WTC11 (cell line): ENCODE results near the gene WASF3. TPM values are rescaled to one million over a fixed set of nuclear protein-coding genes. Genes with fewer than 3 reads are reported as not detected.

ENCODE experiments used
- ATAC-seq: fragments of 200-7000 bp; cut with Tn5 transposase; 2 replicates; pipeline ENCODE4 v1.10.0; 2021; ENCODE audit warnings: mild to moderate bottlenecking, moderate library complexity
- CTCF ChIA-PET: fragments of 300-600 bp; sonication (Branson Sonifier 250); formaldehyde crosslinking; loops from one replicate; lab custom pipeline; 2021; ENCODE audit warnings: antibody characterized with exemption; lab: Charles Lee
- POLR2A ChIA-PET: fragments of 350-600 bp; sonication (Branson Sonifier 250); formaldehyde crosslinking; loops from one replicate; lab custom pipeline; 2021; ENCODE audit warnings: antibody characterized with exemption; lab: Charles Lee
- DNase-seq: peaks from one replicate; pipeline ENCODE4 v3.0.0; 2021; ENCODE audit warnings: low spot score
- H3K27ac Mint-ChIP-seq: 2 replicates; pipeline ENCODE4 v1.8.0; 2021; ENCODE audit warnings: mixed read lengths
- H3K27me3 Mint-ChIP-seq: 2 replicates; pipeline ENCODE4 v1.8.0; 2021; ENCODE audit warnings: low read depth, mild to moderate bottlenecking, moderate library complexity, mixed read lengths
- H3K36me3 Mint-ChIP-seq: 2 replicates; pipeline ENCODE4 v1.8.0; 2021; ENCODE audit warnings: mixed read lengths
- H3K4me1 Mint-ChIP-seq: 2 replicates; pipeline ENCODE4 v1.8.0; 2022; ENCODE audit warnings: mixed read lengths
- H3K4me3 Mint-ChIP-seq: 2 replicates; pipeline ENCODE4 v1.8.0; 2021; ENCODE audit warnings: mild to moderate bottlenecking, moderate library complexity, mixed read lengths
- H3K9me3 Mint-ChIP-seq: 2 replicates; pipeline ENCODE4 v1.8.0; 2021; ENCODE audit warnings: mixed read lengths
- ATF2 ChIP-seq: sonication (generic); formaldehyde crosslinking; IDR thresholded peaks from 2 replicates; pipeline ENCODE4 v1.8.1; 2022; ENCODE audit warnings: low read depth, missing genetic modification reagents, borderline replicate concordance
- ATF3 ChIP-seq: sonication (generic); formaldehyde crosslinking; conservative IDR thresholded peaks from 2 replicates; pipeline ENCODE4 v1.8.1; 2022; ENCODE audit warnings: mild to moderate bottlenecking, missing genetic modification reagents
- CREB1 ChIP-seq: sonication (generic); formaldehyde crosslinking; IDR thresholded peaks from 2 replicates; pipeline ENCODE4 v1.8.0; 2023; ENCODE audit warnings: mild to moderate bottlenecking, missing genetic modification reagents
- E2F5 ChIP-seq: sonication (generic); formaldehyde crosslinking; IDR thresholded peaks from 2 replicates; pipeline ENCODE4 v1.8.1; 2022; ENCODE audit warnings: mild to moderate bottlenecking, moderate library complexity, missing genetic modification reagents
- ELF4 ChIP-seq: sonication (generic); formaldehyde crosslinking; IDR thresholded peaks from 2 replicates; pipeline ENCODE4 v1.8.1; 2022; ENCODE audit warnings: low read depth, mild to moderate bottlenecking, moderate library complexity, missing genetic modification reagents
- EMX1 ChIP-seq: fragments of 250-450 bp; sonication (Bioruptor Pico); IDR thresholded peaks from 2 replicates; pipeline ENCODE4 v1.8.0; 2021; ENCODE audit warnings: mild to moderate bottlenecking
- ESRRA ChIP-seq: sonication (generic); formaldehyde crosslinking; IDR thresholded peaks from 2 replicates; pipeline ENCODE4 v1.8.1; 2022; ENCODE audit warnings: mild to moderate bottlenecking, missing genetic modification reagents, borderline replicate concordance
- ETV6 ChIP-seq: sonication (generic); formaldehyde crosslinking; IDR thresholded peaks from 2 replicates; pipeline ENCODE4 v1.8.1; 2022; ENCODE audit warnings: mild to moderate bottlenecking, missing genetic modification reagents
- FOXK1 ChIP-seq: sonication (generic); formaldehyde crosslinking; IDR thresholded peaks from 2 replicates; pipeline ENCODE4 v1.8.0; 2022; ENCODE audit warnings: mild to moderate bottlenecking, moderate library complexity, missing genetic modification reagents
- FOXP1 ChIP-seq: sonication (generic); formaldehyde crosslinking; IDR thresholded peaks from 2 replicates; pipeline ENCODE4 v1.8.0; 2022; ENCODE audit warnings: missing genetic modification reagents, mild to moderate bottlenecking, moderate library complexity, borderline replicate concordance
- GABPB1 ChIP-seq: sonication (generic); formaldehyde crosslinking; IDR thresholded peaks from 2 replicates; pipeline ENCODE4 v1.8.1; 2023; ENCODE audit warnings: mild to moderate bottlenecking, missing genetic modification reagents
- GTF2I ChIP-seq: fragments of 250-450 bp; sonication (Bioruptor Pico); conservative IDR thresholded peaks from 2 replicates; pipeline ENCODE4 v1.4.0; 2021; ENCODE audit warnings: mild to moderate bottlenecking
- HMGA2 ChIP-seq: fragments of 250-450 bp; sonication (Bioruptor Pico); IDR thresholded peaks from 2 replicates; pipeline ENCODE4 v1.4.0; 2021; ENCODE audit warnings: mild to moderate bottlenecking, moderate library complexity
- HMGXB4 ChIP-seq: sonication (generic); formaldehyde crosslinking; IDR thresholded peaks from 2 replicates; pipeline ENCODE4 v1.8.1; 2023; ENCODE audit warnings: mild to moderate bottlenecking, moderate library complexity, missing genetic modification reagents
- MYBL2 ChIP-seq: sonication (generic); formaldehyde crosslinking; IDR thresholded peaks from 2 replicates; pipeline ENCODE4 v1.8.1; 2023; ENCODE audit warnings: mild to moderate bottlenecking, moderate library complexity, missing genetic modification reagents
- NFYB ChIP-seq: sonication (generic); formaldehyde crosslinking; conservative IDR thresholded peaks from 2 replicates; pipeline ENCODE4 v1.8.0; 2022; ENCODE audit warnings: low read depth, missing genetic modification reagents
- NR3C1 ChIP-seq: sonication (generic); formaldehyde crosslinking; conservative IDR thresholded peaks from 2 replicates; pipeline ENCODE4 v1.8.1; 2023; ENCODE audit warnings: low read depth, mild to moderate bottlenecking, missing genetic modification reagents
- OVOL2 ChIP-seq: fragments of 250-450 bp; sonication (Bioruptor Pico); IDR thresholded peaks from 2 replicates; pipeline ENCODE4 v1.9.0; 2021; ENCODE audit warnings: mild to moderate bottlenecking, borderline replicate concordance
- PRRX2 ChIP-seq: fragments of 250-450 bp; sonication (Bioruptor Pico); IDR thresholded peaks from 2 replicates; pipeline ENCODE4 v1.8.0; 2021; ENCODE audit warnings: mild to moderate bottlenecking
- SMAD3 ChIP-seq: sonication (generic); formaldehyde crosslinking; IDR thresholded peaks from 2 replicates; pipeline ENCODE4 v1.8.0; 2022; ENCODE audit warnings: missing genetic modification reagents, mild to moderate bottlenecking, borderline replicate concordance
- USF1 ChIP-seq: sonication (generic); formaldehyde crosslinking; IDR thresholded peaks from 2 replicates; pipeline ENCODE4 v1.8.0; 2022; ENCODE audit warnings: mild to moderate bottlenecking, missing genetic modification reagents
- USF2 ChIP-seq: sonication (generic); formaldehyde crosslinking; IDR thresholded peaks from 2 replicates; pipeline ENCODE4 v1.8.1; 2023; ENCODE audit warnings: mild to moderate bottlenecking, missing genetic modification reagents, moderate library complexity
- ZNF138 ChIP-seq: sonication (generic); formaldehyde crosslinking; conservative IDR thresholded peaks from 2 replicates; pipeline ENCODE4 v1.8.1; 2022; ENCODE audit warnings: mild to moderate bottlenecking, moderate library complexity, missing genetic modification reagents
- ZNF281 ChIP-seq: sonication (generic); formaldehyde crosslinking; IDR thresholded peaks from 2 replicates; pipeline ENCODE4 v1.8.0; 2023; ENCODE audit warnings: mild to moderate bottlenecking, missing genetic modification reagents
- total RNA-seq: library from RNA; stranded (reverse); gene quantifications from 3 replicates; pipeline ENCODE4 v1.2.3, GENCODE V29; 2021

WASF3 gene
- total RNA-seq, 1 experiment from 2014 or later: 26.8 TPM

GRCh38 chr13:26710166-26710565 is 152.7 kb downstream of the WASF3 start:
- Mint-ChIP-seq H3K4me3 (no peak overlapping the region), H3K27me3 (peaks cover 6% of the 10 kb centered on the region), H3K27ac (no peak overlapping the region), H3K36me3 (peaks cover 13% of the 10 kb centered on the region), H3K4me1 (peaks cover 21% of the 10 kb centered on the region), H3K9me3 (peaks cover 16% of the 10 kb centered on the region)
- TF ChIP-seq USF2 (peak; percentile 35), FOXK1 (CRISPR knock-in tag) (no peak)
- ChIA-PET CTCF (interaction anchor here (1.1 to 7.8 kb wide), 5 partner anchors 9 to 525 kb away, joined by 5 to 107 read pairs (median 11); no protein-coding TSS in a partner anchor), POLR2A (no interaction called here)
- DNase-seq (no peak), ATAC-seq (peak; percentile 53)

GRCh38 chr13:26711211-26711610 is 153.7 kb downstream of the WASF3 start:
- Mint-ChIP-seq H3K4me1 (peaks cover 21% of the 10 kb centered on the region), H3K9me3 (peaks cover 16% of the 10 kb centered on the region), H3K36me3 (peaks cover 13% of the 10 kb centered on the region), H3K4me3 (no peak overlapping the region), H3K27me3 (peaks cover 6% of the 10 kb centered on the region), H3K27ac (no peak overlapping the region)
- TF ChIP-seq ELF4: no peak
- TF ChIP-seq SMAD3: no peak
- TF ChIP-seq ESRRA: no peak
- no peak for TF ChIP-seq FOXK1 (CRISPR knock-in tag)
- no peak for TF ChIP-seq MYBL2
- TF ChIP-seq NFYB (CRISPR knock-in tag): no peak
- no peak for TF ChIP-seq ZNF138 (CRISPR knock-in tag)
- TF ChIP-seq GABPB1 (CRISPR knock-in tag): no peak
- TF ChIP-seq EMX1 (CRISPR knock-in tag): no peak
- TF ChIP-seq E2F5 (CRISPR knock-in tag): no peak
- ATAC-seq (no peak), DNase-seq (no peak)
- ChIA-PET POLR2A (interaction anchor here (0.6 kb wide), 1 partner anchor 121 kb away, joined by 3 read pairs; no protein-coding TSS in a partner anchor), CTCF (interaction anchor here (0.6 to 7.8 kb wide), 4 partner anchors 121 to 219 kb away, joined by 3 to 107 read pairs (median 7); no protein-coding TSS in a partner anchor)

- Mint-ChIP-seq H3K4me3 (no peak overlapping the region), H3K9me3 (peaks cover 16% of the 10 kb centered on the region), H3K27me3 (peaks cover 6% of the 10 kb centered on the region), H3K4me1 (peaks cover 17% of the 10 kb centered on the region), H3K27ac (no peak overlapping the region), H3K36me3 (peaks cover 13% of the 10 kb centered on the region)
- no peak for ATAC-seq
- no peak for DNase-seq
- CTCF ChIA-PET: interaction anchor here (1.0 to 1.9 kb wide), 2 partner anchors 15 to 159 kb away, joined by 5 to 9 read pairs; no protein-coding TSS in a partner anchor
- POLR2A ChIA-PET: interaction anchor here (0.7 kb wide), 1 partner anchor 36 kb away, joined by 3 read pairs; no protein-coding TSS in a partner anchor
- no peak for TF ChIP-seq ETV6 (CRISPR knock-in tag)
- no peak for TF ChIP-seq PRRX2 (CRISPR knock-in tag)
- no peak for TF ChIP-seq HMGA2
- TF ChIP-seq NR3C1 (CRISPR knock-in tag): no peak
- TF ChIP-seq GTF2I: no peak
- no peak for TF ChIP-seq USF1 (CRISPR knock-in tag)
- no peak for TF ChIP-seq OVOL2 (CRISPR knock-in tag)
- TF ChIP-seq HMGXB4 (CRISPR knock-in tag): no peak
- no peak for TF ChIP-seq CREB1 (CRISPR knock-in tag)
- TF ChIP-seq ZNF281 (CRISPR knock-in tag): no peak
- no peak for TF ChIP-seq ATF3 (CRISPR knock-in tag)
- no peak for TF ChIP-seq SMAD3
- no peak for TF ChIP-seq ATF2
- no peak for TF ChIP-seq MYBL2
- TF ChIP-seq FOXP1 (CRISPR knock-in tag): no peak
These were observed 155.9 kb downstream of the WASF3 start for GRCh38 chr13:26713341-26713740.
